Colonic mucosa (tissue), 4 donors: ENCODE results near the gene TMEM33. TPM values are rescaled to one million over a fixed set of nuclear protein-coding genes. Genes with fewer than 3 reads are reported as not detected.
A peak's percentile ranks its signal among the peaks of the same experiment; 100 is the strongest.

Experiments used
- DNase-seq: peaks from one replicate; pipeline ENCODE4 v3.0.0-alpha.2; 2020
- H3K27ac ChIP-seq: fragments of 200-600 bp; one replicate; pipeline ENCODE4 v1.8.0; 2021
- H3K27me3 ChIP-seq: fragments of 200-600 bp; one replicate; pipeline ENCODE4 v1.8.0; 2021
- H3K36me3 ChIP-seq: fragments of 200-600 bp; one replicate; pipeline ENCODE4 v1.8.0; 2021
- H3K4me1 ChIP-seq: fragments of 200-600 bp; one replicate; pipeline ENCODE4 v1.8.0; 2021; ENCODE audit warnings: mild to moderate bottlenecking
- H3K4me3 ChIP-seq: fragments of 200-600 bp; one replicate; pipeline ENCODE4 v1.8.0; 2021
- H3K9ac ChIP-seq, 2 donors: one replicate each; pipeline ENCODE4 v1.7.0; 2013; ENCODE audit warnings: control low read depth in 2 of 2, low read depth in 2 of 2, low read length in 2 of 2
- H3K9me3 ChIP-seq: fragments of 200-600 bp; one replicate; pipeline ENCODE4 v1.8.0; 2021
- intact Hi-C: fragments of 100-400 bp; cut with DNase I; formaldehyde crosslinking; loops from one replicate; pipeline ENCODE4 v1.14.1; 2022
- total RNA-seq, 2 donors: library from RNA; stranded (reverse); fragmentation: NEBNext Ultra II Directional in 1 of 2; extraction: Animal tissue kit (Norgen Biotek cat#: 25700) in 1 of 2; gene quantifications; one replicate each; pipeline ENCODE4 v1.2.1, GENCODE V29; 2021
- TF ChIP-seq, protein P1 (sequence below): fragments of 200-600 bp; IDR thresholded peaks from one replicate; pipeline ENCODE4 v1.8.0; 2022; ENCODE audit warnings: antibody characterized with exemption, mild to moderate bottlenecking
- donor health status: healthy.
- donor health status: DM: no; HTN: no; CAD: no.
- donor health status: DM: no; HTN: no; CAD: no.

TMEM33 gene
- total RNA-seq, 2 donors from 2014 or later, result 75.4 to 93.0 TPM

GRCh38 chr4:41990365-41991111 lies 55.3 kb downstream of the TMEM33 start, which contains the start of gene SLC30A9:
Gene SLC30A9, plus strand, starts transcription at chr4:41990530. Its CDS starts 122 bp downstream, at chr4:41990652.
- peak within 1 kb of the TSS; percentile 75 for H3K27ac ChIP-seq
- intact Hi-C loops, result no loop called here

GRCh38 chr4:41991916-41992767 lies 56.9 kb downstream of the TMEM33 start:
- no peak overlapping the region for H3K4me3 ChIP-seq

More at GRCh38 chr4:41990365-41991111, 55.3 kb downstream of the TMEM33 start, which contains the start of gene SLC30A9:
- H3K9ac ChIP-seq, result peak within 1 kb of the TSS; percentile 67 to 90
- peak; percentile 97 for DNase-seq
- H3K4me1 ChIP-seq, result peaks cover 10% of the 10 kb centered on the region
- H3K27me3 ChIP-seq, result no peaks in the 10 kb centered on the region
- H3K4me3 ChIP-seq, result peak within 1 kb of the TSS; percentile 89
- TF ChIP-seq, protein P1, sequence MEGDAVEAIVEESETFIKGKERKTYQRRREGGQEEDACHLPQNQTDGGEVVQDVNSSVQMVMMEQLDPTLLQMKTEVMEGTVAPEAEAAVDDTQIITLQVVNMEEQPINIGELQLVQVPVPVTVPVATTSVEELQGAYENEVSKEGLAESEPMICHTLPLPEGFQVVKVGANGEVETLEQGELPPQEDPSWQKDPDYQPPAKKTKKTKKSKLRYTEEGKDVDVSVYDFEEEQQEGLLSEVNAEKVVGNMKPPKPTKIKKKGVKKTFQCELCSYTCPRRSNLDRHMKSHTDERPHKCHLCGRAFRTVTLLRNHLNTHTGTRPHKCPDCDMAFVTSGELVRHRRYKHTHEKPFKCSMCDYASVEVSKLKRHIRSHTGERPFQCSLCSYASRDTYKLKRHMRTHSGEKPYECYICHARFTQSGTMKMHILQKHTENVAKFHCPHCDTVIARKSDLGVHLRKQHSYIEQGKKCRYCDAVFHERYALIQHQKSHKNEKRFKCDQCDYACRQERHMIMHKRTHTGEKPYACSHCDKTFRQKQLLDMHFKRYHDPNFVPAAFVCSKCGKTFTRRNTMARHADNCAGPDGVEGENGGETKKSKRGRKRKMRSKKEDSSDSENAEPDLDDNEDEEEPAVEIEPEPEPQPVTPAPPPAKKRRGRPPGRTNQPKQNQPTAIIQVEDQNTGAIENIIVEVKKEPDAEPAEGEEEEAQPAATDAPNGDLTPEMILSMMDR, result peak; percentile 34
- no peaks in the 10 kb centered on the region for H3K9me3 ChIP-seq
- no peaks in the 10 kb centered on the region for H3K36me3 ChIP-seq

DNA sequence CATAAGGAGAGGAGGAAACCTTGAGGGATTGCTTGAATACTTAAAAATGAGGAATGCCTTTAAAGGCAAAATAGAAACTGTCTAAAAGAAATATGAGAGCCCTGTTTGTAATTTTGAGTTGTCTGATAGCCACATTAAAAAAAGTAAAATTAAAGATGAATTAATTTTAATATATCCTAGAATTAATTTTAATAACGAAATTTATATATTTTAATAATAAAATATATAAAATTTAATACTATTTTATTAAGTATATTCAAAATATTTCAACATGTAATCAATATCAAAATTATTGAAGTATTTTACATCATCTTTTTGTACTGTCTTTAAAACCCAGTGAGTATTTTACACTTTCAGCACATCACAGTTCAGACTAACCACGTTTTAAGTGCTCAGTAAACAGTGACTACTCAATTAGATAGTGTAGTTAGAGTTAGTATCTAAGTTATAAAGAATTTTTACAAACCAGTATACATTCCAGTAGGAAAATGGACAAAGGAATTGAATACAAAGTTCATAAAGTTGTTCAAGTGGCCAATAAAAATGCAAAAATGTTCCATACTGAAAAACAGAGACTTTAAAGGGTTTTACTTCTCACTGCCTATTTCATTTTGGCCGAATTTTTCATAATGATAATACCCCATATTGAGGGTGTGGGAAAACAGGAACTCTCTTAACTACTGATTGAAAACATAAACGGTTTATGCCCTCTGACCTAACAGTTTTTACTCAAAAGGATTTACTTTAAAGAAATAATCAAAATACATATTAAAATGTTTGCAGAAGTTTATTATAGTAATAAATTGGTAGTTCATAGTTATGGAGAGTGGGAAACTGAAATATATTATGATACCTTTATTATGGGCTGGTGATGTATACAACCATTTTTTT lies 58.0 kb downstream of the TMEM33 start:
- TF ChIP-seq, protein P1, result no peak
- Histone ChIP-seq H3K27ac (no peak overlapping the region), H3K4me3 (no peak overlapping the region), H3K9ac (no peak overlapping the region), H3K4me1 (peaks cover 10% of the 10 kb centered on the region), H3K27me3 (no peaks in the 10 kb centered on the region), H3K9me3 (no peaks in the 10 kb centered on the region), H3K36me3 (no peaks in the 10 kb centered on the region)
- intact Hi-C loops, result no loop called here
- DNase-seq, result no peak

More at GRCh38 chr4:41991916-41992767, 56.9 kb downstream of the TMEM33 start:
- Histone ChIP-seq H3K9ac (no peak overlapping the region), H3K27ac (no peak overlapping the region), H3K36me3 (no peaks in the 10 kb centered on the region), H3K4me1 (peaks cover 10% of the 10 kb centered on the region), H3K27me3 (no peaks in the 10 kb centered on the region), H3K9me3 (no peaks in the 10 kb centered on the region)
- DNase-seq, result no peak
- TF ChIP-seq, protein P1, result no peak
- intact Hi-C loops, result no loop called here

DNA sequence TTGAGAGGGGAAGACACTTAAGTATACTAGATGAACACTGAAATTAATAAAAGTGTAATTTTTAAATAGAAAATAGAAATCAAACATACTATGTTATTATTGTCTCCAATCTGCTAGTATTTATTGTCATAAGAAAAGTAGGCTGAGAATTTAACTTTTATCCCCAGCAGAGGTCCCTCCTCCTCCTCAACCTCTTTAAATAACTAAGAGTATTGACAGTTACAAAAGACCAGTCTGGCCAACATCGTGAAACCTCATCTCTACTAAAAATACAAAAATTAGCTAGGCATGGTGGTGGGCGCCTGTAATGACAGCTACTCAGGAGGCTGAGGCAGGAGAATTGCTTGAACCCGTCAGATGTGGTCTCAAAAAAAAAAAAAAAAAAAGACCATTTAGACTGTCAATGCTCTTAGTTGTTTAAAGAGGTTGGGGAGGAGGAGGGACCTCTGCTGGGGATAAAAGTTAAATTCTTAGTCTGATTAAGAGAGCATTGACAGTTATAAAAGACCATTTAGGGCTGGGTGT lies 59.3 kb downstream of the TMEM33 start:
- no peak overlapping the region for H3K4me3 ChIP-seq
- no peaks in the 10 kb centered on the region for H3K36me3 ChIP-seq
- no peak overlapping the region for H3K27ac ChIP-seq
- intact Hi-C loops, result no loop called here
- no peak for DNase-seq
- H3K27me3 ChIP-seq, result no peaks in the 10 kb centered on the region
- H3K9me3 ChIP-seq, result no peaks in the 10 kb centered on the region
- H3K4me1 ChIP-seq, result peaks cover 10% of the 10 kb centered on the region
- TF ChIP-seq, protein P1, result no peak
- H3K9ac ChIP-seq, result no peak overlapping the region
